Skeletal muscle satellite cell (primary cell): ENCODE data around the gene PPP3R1.
"Not testable (repeated sequence)": the region's sequence is repeated elsewhere in the genome, so short reads cannot be mapped to it uniquely, and the experiment has no call there.

ENCODE experiments used
- H3K27me3 ChIP-seq: 2 replicates; pipeline ENCODE4 v1.7.0; 2013; ENCODE audit warnings: low read length; ENCODE audit not compliant: control insufficient read depth, insufficient read depth
- H3K36me3 ChIP-seq: 2 replicates; pipeline ENCODE4 v1.7.0; 2013; ENCODE audit warnings: mild to moderate bottlenecking, control low read depth, low read length; ENCODE audit not compliant: insufficient read depth
- H3K4me1 ChIP-seq: 2 replicates; pipeline ENCODE4 v1.7.0; 2013; ENCODE audit warnings: low read length; ENCODE audit not compliant: control insufficient read depth, insufficient read depth
- H3K4me2 ChIP-seq: 2 replicates; pipeline ENCODE4 v1.7.0; 2013; ENCODE audit warnings: mild to moderate bottlenecking, low read length
- H3K4me3 ChIP-seq: 2 replicates; pipeline ENCODE4 v1.7.0; 2013; ENCODE audit warnings: low read length
- H3K9ac ChIP-seq: 2 replicates; pipeline ENCODE4 v1.7.0; 2013; ENCODE audit warnings: mild to moderate bottlenecking, low read depth, low read length, moderate library complexity
- H3K9me3 ChIP-seq: replicated peaks from 2 replicates; pipeline ENCODE4 v1.7.0; 2013; ENCODE audit warnings: mild to moderate bottlenecking, control low read depth, low read length

PPP3R1 gene

DNA sequence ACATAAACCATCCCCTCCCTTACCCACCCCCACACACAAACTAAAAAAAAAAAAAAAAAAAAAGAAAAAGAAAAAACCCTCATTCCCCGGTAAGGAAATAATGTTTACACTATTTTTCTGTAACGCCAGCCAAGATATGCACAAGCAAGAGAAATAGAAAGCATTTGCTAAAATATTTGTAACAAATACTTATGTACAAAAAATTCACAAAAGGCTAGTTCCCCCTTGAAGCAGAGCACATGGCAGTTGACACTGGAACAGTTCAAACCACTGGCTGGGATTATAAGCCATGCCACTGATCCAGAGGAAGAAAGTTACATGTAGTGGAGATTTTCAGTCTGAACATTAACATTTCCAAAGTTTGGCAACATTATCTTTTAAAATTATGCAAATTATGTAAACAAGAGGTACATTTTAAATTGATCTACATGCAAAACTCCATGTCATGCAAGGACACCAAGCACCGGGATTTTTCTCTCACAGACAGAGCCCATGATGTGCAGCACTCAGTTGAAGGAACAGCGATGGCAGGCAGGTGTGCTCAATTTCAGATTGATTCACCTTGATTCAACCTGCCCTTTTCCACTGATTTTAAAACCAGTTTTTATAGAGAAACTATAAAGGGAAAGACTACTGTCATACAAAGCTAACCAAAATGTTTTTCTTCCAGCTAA is 73.2 kb downstream of the PPP3R1 start:
- no peak overlapping the region for H3K4me2 ChIP-seq
- no peaks in the 10 kb centered on the region for H3K4me1 ChIP-seq
- peaks cover 51% of the 10 kb centered on the region for H3K36me3 ChIP-seq
- no peak overlapping the region for H3K4me3 ChIP-seq
- H3K9ac ChIP-seq = no peak overlapping the region
- no peaks in the 10 kb centered on the region for H3K27me3 ChIP-seq
- H3K9me3 ChIP-seq = no peaks in the 10 kb centered on the region

DNA sequence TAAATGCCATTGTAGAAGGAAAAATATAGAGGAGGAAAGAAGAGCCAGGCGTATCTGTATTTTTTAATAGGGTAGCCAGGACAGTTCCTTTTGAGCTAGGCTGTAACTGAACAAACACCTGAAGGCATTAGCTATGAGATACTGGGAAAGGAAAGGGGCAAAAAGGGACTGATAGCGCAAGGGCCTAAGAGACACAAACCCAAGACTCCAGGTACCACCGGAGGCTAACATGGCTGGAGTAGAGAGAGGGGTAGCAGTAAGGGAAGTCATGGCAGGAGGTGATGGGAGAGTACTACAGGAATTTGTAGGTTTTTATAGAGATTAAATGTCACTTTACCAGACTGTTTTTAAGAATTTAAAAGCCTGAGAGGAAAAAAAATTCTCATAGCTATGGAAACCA is 73.9 kb downstream of the PPP3R1 start:
- Histone ChIP-seq H3K36me3 (peaks cover 51% of the 10 kb centered on the region), H3K9ac (no peak overlapping the region), H3K9me3 (no peaks in the 10 kb centered on the region), H3K27me3 (no peaks in the 10 kb centered on the region), H3K4me2 (no peak overlapping the region), H3K4me3 (no peak overlapping the region), H3K4me1 (no peaks in the 10 kb centered on the region)

DNA sequence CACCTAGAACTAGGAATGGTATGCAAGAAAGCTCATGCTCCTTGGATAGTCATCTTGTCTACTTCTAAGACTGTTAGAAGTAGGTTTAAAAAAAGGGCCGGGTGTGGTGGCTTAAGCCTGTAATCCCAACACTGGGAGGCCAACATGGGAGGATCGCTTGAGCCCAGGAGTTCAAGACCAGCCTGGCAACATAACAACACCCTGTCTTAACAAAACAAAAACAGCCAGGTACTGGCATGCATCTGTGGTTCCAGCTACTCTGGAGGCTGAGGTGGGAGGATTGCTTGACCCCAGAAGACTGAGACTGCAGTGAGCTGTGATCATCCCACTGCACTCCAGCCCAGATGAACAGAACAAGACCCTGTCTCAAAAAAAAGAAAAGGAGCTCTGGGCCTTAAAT is 74.8 kb downstream of the PPP3R1 start:
- peaks cover 53% of the 10 kb centered on the region for H3K36me3 ChIP-seq
- no peaks in the 10 kb centered on the region for H3K27me3 ChIP-seq
- no peaks in the 10 kb centered on the region for H3K4me1 ChIP-seq
- no peaks in the 10 kb centered on the region for H3K9me3 ChIP-seq
- no peak overlapping the region for H3K4me3 ChIP-seq
- H3K9ac ChIP-seq = no peak overlapping the region
- H3K4me2 ChIP-seq = no peak overlapping the region

DNA sequence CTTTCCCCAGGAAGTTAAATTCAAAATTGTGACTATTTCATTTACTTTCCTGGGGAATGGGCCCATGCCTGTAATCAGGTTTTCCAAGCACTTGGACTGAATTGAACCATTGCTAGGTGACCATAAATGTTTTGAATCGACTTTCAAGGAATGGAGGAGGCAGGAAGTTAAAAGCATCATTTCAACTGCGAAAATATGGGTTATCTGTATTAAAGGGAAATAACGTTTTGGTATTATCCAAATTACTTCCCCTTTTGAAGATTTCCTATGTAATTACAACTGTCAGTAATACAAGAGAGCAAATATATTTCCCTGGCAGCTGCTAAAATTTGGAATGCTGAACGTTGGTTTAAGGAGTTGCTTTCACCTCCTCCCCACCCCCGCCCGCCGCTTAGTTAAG is 75.7 kb downstream of the PPP3R1 start:
- Histone ChIP-seq H3K9ac (no peak overlapping the region), H3K36me3 (peaks cover 59% of the 10 kb centered on the region), H3K4me3 (no peak overlapping the region), H3K9me3 (no peaks in the 10 kb centered on the region), H3K27me3 (no peaks in the 10 kb centered on the region), H3K4me1 (no peaks in the 10 kb centered on the region), H3K4me2 (no peak overlapping the region)

DNA sequence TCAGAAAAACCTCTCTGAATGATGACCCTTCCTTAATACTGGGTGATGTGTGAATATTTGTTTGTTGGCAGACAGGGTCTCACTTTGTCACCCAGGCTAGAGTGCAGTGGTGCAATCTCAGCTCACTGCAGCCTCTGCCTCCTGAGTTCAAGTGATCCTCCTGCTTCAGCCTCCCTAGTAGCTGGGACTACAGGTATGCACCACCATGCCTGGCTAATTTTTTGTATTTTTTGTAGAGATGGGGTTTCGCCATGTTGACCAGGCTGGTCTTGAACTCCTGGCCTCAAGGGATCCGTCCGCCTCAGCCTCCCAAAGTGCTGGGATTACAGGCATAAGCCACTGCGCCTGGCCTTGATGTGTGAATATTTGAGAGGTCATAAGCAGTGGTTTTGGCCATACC is 77.1 kb downstream of the PPP3R1 start:
- not testable (repeated sequence) for H3K27me3 ChIP-seq, H3K4me1 ChIP-seq
- peaks cover 65% of the 10 kb centered on the region for H3K36me3 ChIP-seq

DNA sequence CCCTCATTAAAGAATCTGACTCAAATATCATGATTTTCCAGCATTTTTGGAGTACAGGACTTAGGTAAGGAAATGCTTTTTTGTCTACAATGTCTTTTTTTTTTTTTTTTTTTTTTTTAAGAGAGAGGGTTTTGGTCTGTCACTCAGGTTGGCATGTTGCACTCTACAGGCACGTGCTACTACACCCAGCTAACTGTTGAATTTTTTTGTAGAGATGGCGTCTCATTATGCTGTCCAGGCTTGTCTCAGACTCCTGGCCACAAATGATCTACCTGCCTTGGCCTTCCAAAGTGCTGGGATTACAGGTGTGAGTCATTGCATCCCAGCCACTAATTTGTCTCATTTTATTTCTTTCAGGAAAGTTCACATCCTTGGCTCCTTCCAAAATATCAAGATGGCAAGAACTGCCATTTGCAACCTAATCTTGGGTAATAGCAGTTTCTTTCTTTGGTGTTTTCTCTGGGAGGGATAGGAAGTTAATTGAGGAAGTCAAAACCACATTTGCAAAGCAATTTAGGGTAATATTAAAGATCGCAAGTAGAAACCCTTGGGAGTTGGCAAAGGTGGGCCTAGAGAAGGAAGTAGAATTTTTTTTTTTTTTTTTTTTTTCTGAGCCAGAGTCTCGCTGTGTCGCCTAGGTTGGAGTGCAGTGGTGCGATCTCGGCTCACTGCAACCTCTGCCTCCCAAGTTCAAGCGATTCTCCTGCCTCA is 79.2 kb downstream of the PPP3R1 start:
- H3K9ac ChIP-seq = no peak overlapping the region
- no peaks in the 10 kb centered on the region for H3K4me1 ChIP-seq
- H3K9me3 ChIP-seq = no peaks in the 10 kb centered on the region
- H3K36me3 ChIP-seq = peaks cover 59% of the 10 kb centered on the region
- no peaks in the 10 kb centered on the region for H3K27me3 ChIP-seq
- no peak overlapping the region for H3K4me3 ChIP-seq
- no peak overlapping the region for H3K4me2 ChIP-seq

More for the DNA sequence above, 77.1 kb downstream of the PPP3R1 start:
- H3K9me3 ChIP-seq, H3K9ac ChIP-seq, H3K4me2 ChIP-seq, H3K4me3 ChIP-seq: not testable (repeated sequence)

DNA sequence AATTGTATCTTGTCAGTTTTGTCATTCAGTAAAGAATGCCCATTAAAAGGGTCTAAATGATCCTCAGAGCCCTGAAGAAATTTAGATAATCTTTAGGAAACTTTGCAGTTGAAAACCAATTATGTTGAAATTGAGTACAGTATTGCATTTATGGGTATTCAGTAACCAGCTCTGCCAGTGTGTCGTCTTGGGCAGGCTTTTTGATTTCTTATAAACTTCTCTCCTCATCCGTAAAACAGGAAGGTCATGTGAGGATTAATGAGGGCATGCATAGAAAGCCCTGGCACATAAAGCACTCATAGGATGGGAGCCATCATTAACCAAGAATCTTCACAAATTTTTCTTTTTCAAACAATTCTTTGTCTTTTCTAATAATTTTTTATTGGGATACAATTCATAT is 79.8 kb downstream of the PPP3R1 start:
- Histone ChIP-seq H3K36me3 (peaks cover 60% of the 10 kb centered on the region), H3K9ac (no peak overlapping the region), H3K9me3 (no peaks in the 10 kb centered on the region), H3K27me3 (no peaks in the 10 kb centered on the region), H3K4me3 (no peak overlapping the region), H3K4me2 (no peak overlapping the region), H3K4me1 (no peaks in the 10 kb centered on the region)

DNA sequence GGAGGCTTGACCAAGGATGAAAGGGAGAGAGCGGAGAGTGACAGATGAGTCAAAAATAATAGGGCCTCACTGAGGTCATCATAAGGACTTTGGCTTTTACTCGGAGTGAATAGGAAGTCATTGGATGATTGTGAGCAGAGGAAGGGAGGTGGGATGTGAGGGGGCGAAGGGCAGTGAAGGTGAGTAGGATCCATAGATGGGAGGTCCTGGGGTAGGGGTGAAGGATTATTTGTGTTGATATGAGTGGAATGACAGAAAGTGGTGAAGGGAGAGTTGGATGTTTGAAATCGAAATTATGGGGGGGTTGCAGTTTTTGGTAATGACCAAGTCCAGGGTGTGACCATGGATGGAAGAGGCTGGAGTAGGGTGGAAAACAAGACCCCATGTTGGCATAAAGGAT is 80.6 kb downstream of the PPP3R1 start:
- Histone ChIP-seq H3K9ac (no peak overlapping the region), H3K9me3 (no peaks in the 10 kb centered on the region), H3K4me2 (no peak overlapping the region), H3K4me1 (no peaks in the 10 kb centered on the region), H3K27me3 (no peaks in the 10 kb centered on the region), H3K4me3 (no peak overlapping the region), H3K36me3 (peaks cover 59% of the 10 kb centered on the region)

DNA sequence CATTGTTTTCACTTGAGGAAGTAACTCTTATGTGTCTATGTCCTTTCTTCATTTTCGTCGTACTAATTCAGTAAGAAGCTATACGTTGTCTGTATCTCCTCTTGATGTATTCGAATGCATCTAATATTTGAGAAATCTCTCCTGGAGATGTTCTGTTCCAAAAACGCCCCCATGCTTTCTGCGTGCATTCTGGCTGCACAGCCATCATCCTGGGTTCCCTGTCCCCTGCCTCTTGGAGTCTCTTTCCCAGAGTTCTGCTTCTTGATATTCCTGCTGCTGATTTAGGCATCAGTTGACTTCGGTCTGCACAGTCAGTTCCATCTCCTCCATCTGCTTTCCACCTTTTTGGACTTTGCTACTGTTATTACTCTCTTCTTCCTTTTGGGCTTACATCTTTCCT is 81.2 kb downstream of the PPP3R1 start:
- H3K4me1 ChIP-seq = no peaks in the 10 kb centered on the region
- H3K9ac ChIP-seq = no peak overlapping the region
- H3K9me3 ChIP-seq = no peaks in the 10 kb centered on the region
- no peaks in the 10 kb centered on the region for H3K27me3 ChIP-seq
- H3K36me3 ChIP-seq = peaks cover 62% of the 10 kb centered on the region
- H3K4me3 ChIP-seq = no peak overlapping the region
- H3K4me2 ChIP-seq = no peak overlapping the region

DNA sequence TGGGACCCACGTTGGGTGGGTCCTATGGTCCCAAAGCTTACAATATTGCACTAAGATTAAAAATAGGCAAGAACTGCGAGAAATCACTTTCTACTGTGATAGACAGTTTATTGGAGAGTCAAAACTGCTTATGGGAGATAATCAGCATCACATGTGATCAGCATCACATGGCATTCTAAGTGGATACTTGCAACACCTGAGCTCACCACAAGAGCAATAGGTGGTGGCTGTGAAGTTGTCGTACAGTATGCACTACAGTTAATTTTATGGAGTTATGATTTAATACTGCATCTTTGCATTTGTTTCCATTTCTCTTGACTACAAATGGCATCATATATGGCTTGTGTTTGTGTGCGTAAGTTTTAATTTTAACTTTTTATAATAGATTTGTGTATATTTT is 83.0 kb downstream of the PPP3R1 start:
- Histone ChIP-seq H3K36me3 (peaks cover 60% of the 10 kb centered on the region), H3K4me1 (no peaks in the 10 kb centered on the region), H3K4me2 (no peak overlapping the region), H3K9me3 (no peaks in the 10 kb centered on the region), H3K27me3 (no peaks in the 10 kb centered on the region), H3K4me3 (no peak overlapping the region), H3K9ac (no peak overlapping the region)

DNA sequence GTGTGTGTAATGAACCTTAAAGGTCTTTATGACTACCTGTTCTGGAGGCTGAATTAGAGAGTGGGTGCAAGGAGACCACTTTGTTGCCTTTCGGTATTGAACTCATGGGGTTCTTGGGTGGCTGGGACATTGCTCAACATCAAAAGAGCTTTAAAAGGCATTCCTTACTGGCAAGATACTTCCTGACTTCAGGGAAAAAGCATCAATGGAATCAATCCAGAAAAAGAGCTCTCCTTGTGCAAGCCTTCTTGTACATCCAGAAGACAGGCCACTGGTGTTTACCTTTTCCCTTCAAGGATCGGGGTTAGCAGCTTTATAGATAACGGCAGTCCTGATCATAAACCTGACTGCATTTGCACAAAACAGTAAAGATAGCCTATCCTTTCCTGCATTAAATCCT is 85.1 kb downstream of the PPP3R1 start:
- no peak overlapping the region for H3K4me2 ChIP-seq
- H3K4me3 ChIP-seq = no peak overlapping the region
- peaks cover 64% of the 10 kb centered on the region for H3K36me3 ChIP-seq
- no peaks in the 10 kb centered on the region for H3K9me3 ChIP-seq
- no peaks in the 10 kb centered on the region for H3K27me3 ChIP-seq
- no peak overlapping the region for H3K9ac ChIP-seq
- H3K4me1 ChIP-seq = no peaks in the 10 kb centered on the region

DNA sequence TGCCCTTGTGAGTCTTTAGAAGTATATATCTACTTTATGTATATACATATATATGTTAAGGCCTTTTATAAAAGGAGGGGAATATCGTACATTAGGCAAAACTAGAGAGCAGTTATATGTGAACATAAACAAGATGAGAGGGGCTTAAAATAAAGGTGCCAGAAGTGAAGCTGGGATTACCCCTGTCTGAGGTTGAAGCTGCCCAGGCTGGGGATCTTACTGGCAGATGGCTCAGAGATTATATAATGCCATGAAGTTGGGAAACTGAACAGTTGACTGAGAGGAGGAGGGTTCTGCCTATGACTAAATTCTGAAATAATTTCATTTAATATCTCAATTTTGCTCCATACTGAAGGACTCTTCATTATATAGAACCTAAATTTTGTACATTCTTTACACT is 88.7 kb downstream of the PPP3R1 start:
- peaks cover 64% of the 10 kb centered on the region for H3K36me3 ChIP-seq
- H3K4me1 ChIP-seq = no peaks in the 10 kb centered on the region
- no peaks in the 10 kb centered on the region for H3K9me3 ChIP-seq
- H3K27me3 ChIP-seq = no peaks in the 10 kb centered on the region
- H3K4me3 ChIP-seq = no peak overlapping the region
- H3K9ac ChIP-seq = no peak overlapping the region
- H3K4me2 ChIP-seq = no peak overlapping the region
